Stomach (tissue), 9 donors: ENCODE data around the gene AZI2. TPM values are rescaled to one million over a fixed set of nuclear protein-coding genes. Genes with fewer than 3 reads are reported as not detected.

Experiments
- DNase-seq, 2 donors: peaks; one replicate each; pipeline versions ENCODE4 v3.0.0 to v3.0.0-alpha.2; 2013 to 2019
- H3K27ac ChIP-seq, 5 donors: fragments of 200-600 bp in 4 of 5; sonication (generic) in 4 of 5; one replicate each; pipeline ENCODE4 v1.5.1; 2013 to 2019; ENCODE audit warnings: mild to moderate bottlenecking in 1 of 5, moderate library complexity in 1 of 5
- H3K27me3 ChIP-seq, 3 donors: fragments of 200-600 bp; sonication (generic); one replicate each; pipeline ENCODE4 v1.5.1; 2017 to 2019; ENCODE audit warnings: mixed run types in 1 of 3
- H3K36me3 ChIP-seq, 4 donors: fragments of 200-600 bp; sonication (generic); 1 replicate in 3 of 4; 2 replicates in 1 of 4; pipeline ENCODE4 v1.5.1; 2016 to 2019
- H3K4me1 ChIP-seq, 4 donors: fragments of 200-600 bp; sonication (generic); one replicate each; pipeline ENCODE4 v1.5.1; 2016 to 2019
- H3K4me3 ChIP-seq, 4 donors: fragments of 200-600 bp; sonication (generic) in 3 of 4; one replicate each; pipeline ENCODE4 v1.5.1; 2016 to 2019; ENCODE audit warnings: mild to moderate bottlenecking in 1 of 4
- H3K9me3 ChIP-seq, 4 donors: fragments of 200-600 bp; sonication (generic); one replicate each; pipeline ENCODE4 v1.5.1; 2016 to 2019
- EP300 ChIP-seq: sonication (generic); formaldehyde crosslinking; IDR thresholded peaks from one replicate; pipeline ENCODE4 v1.6.1; 2017; ENCODE audit warnings: antibody characterized with exemption
- POLR2A ChIP-seq, 4 donors: fragments of 450-650 bp; IDR thresholded peaks; one replicate each; pipeline ENCODE4 v1.6.1; 2016; ENCODE audit warnings: antibody characterized with exemption in 4 of 4, control low read depth in 2 of 4, mild to moderate bottlenecking in 1 of 4, moderate library complexity in 1 of 4
- POLR2AphosphoS5 ChIP-seq, 3 donors: sonication (generic); formaldehyde crosslinking; IDR thresholded peaks; one replicate each; pipeline ENCODE4 v1.6.1; 2016; ENCODE audit warnings: antibody characterized with exemption in 3 of 3
- WGBS, 5 donors: extraction: QIAGEN DNeasy Blood & Tissue Kit in 3 of 5; methylation state at CpG; one replicate each; pipeline versions ENCODE4 v1.1.5 to v1.1.7; 2013 to 2018; 5-methylcytosine and 5-hydroxymethylcytosine counted together
- intact Hi-C: fragments of 100-400 bp; cut with DNase I; formaldehyde crosslinking; loops from one replicate; pipeline ENCODE4 v1.15.1; 2023; ENCODE audit warnings: low total_unique reads
- polyA plus RNA-seq, 3 donors: library from polyadenylated mRNA; stranded (reverse); fragments of 200-250 nt; gene quantifications; one replicate each; pipeline ENCODE4 v1.2.3, GENCODE V29; 2013
- total RNA-seq, 5 donors: library from RNA; depleted of rRNA; stranded (reverse); fragments of >200 nt; gene quantifications; one replicate each; pipeline versions ENCODE4 v1.1.0 to v1.2.3, GENCODE V29; 2014 to 2016
- TF ChIP-seq, protein P1 (sequence below), 7 experiments: fragments of 450-650 bp in 4 of 7; fragments of 200-600 bp in 3 of 7; sonication (generic) in 3 of 7; IDR thresholded peaks; one replicate each; pipeline ENCODE4 v1.5.1; 2016 to 2019; ENCODE audit warnings: antibody characterized with exemption in 7 of 7, control low read depth in 2 of 7, mild to moderate bottlenecking in 1 of 7
- donor health status: healthy with polysubstance abuse.
- donor health status: Bipolar disorder and iron deficiency.
- donor health status: healthy.

AZI2 gene
- total and polyA plus RNA-seq, 8 donors = 7.0 to 424 (median 54.8) TPM

DNA sequence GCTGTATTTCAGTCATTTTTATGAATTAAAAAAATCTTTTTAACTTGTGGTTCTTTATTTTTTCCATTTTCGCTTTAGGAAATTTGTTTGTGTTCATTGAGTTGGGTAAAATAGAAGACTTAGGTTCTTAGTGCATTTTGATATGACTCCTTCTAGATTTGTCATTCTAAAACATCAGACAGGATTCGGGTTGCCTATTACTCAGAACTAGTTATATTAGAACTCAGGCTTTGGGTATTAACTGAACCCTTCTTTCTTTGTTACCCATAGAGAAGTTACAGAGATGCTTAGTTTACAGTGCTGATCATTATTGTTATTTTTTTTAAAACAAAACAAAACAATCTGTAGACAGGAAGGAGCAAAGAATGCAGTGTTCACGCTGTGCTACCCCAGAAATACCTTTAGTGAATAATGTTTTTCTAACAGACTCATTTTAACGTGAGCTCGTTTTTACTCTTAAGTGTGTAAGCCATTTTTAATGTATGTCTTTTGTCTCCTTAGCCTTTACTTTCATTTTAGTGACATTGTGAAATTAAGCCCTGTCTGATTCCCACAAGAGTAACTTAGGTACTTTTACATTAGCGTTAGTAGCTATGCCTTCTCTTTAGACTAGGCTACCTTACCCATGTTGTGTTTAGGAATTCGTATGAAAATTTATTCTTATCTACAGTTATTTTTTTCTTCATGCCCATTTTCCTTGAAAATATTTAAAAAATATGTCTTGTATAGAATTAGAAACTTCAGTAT, 53.8 kb downstream of the AZI2 start:
- Histone ChIP-seq H3K36me3 (peaks cover 0 to 7% (median 3%) of the 10 kb centered on the region in 4 donors), H3K4me1 (peaks cover 0 to 12% (median 0%) of the 10 kb centered on the region in 4 donors), H3K27me3 (no peaks in the 10 kb centered on the region), H3K4me3 (no peak overlapping the region), H3K9me3 (no peaks in the 10 kb centered on the region), H3K27ac (no peak overlapping the region)
- intact Hi-C loops = no loop called here
- no peak for DNase-seq
- 85 to 92% (median 90%) methylated on average over 7 of the region's 7 CpGs for WGBS, 5 donors
- TF ChIP-seq POLR2AphosphoS5 (IDR thresholded peaks at IDR 0.05) (no peak), POLR2A (IDR thresholded peaks at IDR 0.05) (no peak)
- TF ChIP-seq, protein P1, sequence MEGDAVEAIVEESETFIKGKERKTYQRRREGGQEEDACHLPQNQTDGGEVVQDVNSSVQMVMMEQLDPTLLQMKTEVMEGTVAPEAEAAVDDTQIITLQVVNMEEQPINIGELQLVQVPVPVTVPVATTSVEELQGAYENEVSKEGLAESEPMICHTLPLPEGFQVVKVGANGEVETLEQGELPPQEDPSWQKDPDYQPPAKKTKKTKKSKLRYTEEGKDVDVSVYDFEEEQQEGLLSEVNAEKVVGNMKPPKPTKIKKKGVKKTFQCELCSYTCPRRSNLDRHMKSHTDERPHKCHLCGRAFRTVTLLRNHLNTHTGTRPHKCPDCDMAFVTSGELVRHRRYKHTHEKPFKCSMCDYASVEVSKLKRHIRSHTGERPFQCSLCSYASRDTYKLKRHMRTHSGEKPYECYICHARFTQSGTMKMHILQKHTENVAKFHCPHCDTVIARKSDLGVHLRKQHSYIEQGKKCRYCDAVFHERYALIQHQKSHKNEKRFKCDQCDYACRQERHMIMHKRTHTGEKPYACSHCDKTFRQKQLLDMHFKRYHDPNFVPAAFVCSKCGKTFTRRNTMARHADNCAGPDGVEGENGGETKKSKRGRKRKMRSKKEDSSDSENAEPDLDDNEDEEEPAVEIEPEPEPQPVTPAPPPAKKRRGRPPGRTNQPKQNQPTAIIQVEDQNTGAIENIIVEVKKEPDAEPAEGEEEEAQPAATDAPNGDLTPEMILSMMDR (IDR thresholded peaks at IDR 0.05) = no peak

DNA sequence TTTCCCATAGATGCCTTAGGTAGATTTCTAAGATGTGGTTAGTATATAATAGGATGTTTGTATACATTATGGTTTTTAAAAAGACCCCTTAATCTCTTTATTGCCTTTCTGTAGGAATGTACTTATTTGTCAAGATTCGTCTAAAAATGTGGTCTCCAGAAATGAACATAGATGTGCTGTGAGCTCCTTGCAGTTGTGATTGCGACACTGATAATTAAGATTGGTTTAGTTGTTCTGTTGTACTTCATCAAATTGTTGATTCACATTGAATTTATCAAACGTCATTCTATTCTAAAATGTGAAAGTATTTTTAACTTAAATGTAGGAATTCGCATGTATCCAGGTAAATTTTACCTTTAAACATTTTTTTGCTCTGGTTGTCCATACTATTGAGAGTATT, 56.0 kb downstream of the AZI2 start:
- Histone ChIP-seq H3K36me3 (peaks cover 0 to 7% (median 3%) of the 10 kb centered on the region in 4 donors), H3K4me3 (no peak overlapping the region), H3K27ac (no peak overlapping the region), H3K27me3 (no peaks in the 10 kb centered on the region), H3K9me3 (no peaks in the 10 kb centered on the region), H3K4me1 (peaks cover 0 to 12% (median 0%) of the 10 kb centered on the region in 4 donors)
- no peak for TF ChIP-seq POLR2A (IDR thresholded peaks at IDR 0.05)
- no peak for TF ChIP-seq POLR2AphosphoS5 (IDR thresholded peaks at IDR 0.05)
- no peak for TF ChIP-seq EP300
- TF ChIP-seq, protein P1 (IDR thresholded peaks at IDR 0.05) = no peak
- 87 to 93% (median 89%) methylated on average over 4 of the region's 4 CpGs for WGBS, 5 donors
- no peak for DNase-seq
- intact Hi-C loops = no loop called here

DNA sequence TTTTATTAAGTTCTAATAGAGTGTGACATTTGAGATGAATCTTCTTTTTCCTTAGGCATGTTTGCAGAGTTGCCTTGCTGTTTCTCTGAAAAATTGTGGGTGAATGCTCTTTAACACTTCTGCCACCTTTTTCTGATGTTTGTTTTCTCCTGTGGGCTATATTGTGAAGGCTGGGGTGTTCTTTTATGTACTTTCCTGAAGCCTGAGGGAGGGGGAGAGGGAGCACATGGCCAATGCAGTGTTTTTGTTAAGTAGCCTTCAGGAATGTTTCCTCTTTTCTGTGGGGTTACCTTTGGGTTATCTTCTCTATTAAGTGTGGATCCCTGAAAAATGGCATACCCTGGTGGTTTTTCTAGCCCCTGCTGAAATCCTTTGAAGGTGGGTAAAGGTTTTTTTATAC, 57.0 kb downstream of the AZI2 start:
- Histone ChIP-seq H3K36me3 (peaks cover 0 to 7% (median 3%) of the 10 kb centered on the region in 4 donors), H3K4me1 (peaks cover 0 to 15% (median 2%) of the 10 kb centered on the region in 4 donors), H3K27me3 (no peaks in the 10 kb centered on the region), H3K9me3 (no peaks in the 10 kb centered on the region), H3K27ac (no peak overlapping the region), H3K4me3 (no peak overlapping the region)
- intact Hi-C loops = no loop called here
- no peak for TF ChIP-seq POLR2A (IDR thresholded peaks at IDR 0.05)
- no peak for TF ChIP-seq EP300
- no peak for TF ChIP-seq POLR2AphosphoS5 (IDR thresholded peaks at IDR 0.05)
- TF ChIP-seq, protein P1 (IDR thresholded peaks at IDR 0.05) = no peak
- no peak for DNase-seq

DNA sequence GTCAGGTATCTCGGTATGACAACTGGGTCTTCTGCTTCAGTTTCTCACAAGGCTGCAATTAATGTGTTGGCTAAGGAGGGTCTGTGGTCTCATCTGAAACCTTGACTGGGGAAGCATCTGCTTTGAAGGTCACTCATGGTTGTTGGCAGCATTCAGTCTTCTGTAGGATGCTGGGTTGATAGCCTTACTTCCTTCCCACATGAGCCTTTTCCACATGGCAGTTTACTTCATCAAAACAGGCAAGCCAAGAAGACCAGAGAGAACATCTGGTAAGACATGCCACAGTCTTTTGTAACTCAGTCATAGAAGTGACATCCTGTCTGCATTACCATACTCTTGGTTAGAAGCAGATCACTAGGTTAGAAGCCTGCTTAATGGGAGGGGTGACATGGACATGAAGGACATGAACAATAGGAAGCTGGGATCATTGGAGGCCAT, 57.7 kb downstream of the AZI2 start:
- H3K4me1 ChIP-seq = peaks cover 0 to 9% (median 2%) of the 10 kb centered on the region in 4 donors
- no peak overlapping the region for H3K4me3 ChIP-seq
- no peaks in the 10 kb centered on the region for H3K27me3 ChIP-seq
- no peak for DNase-seq
- intact Hi-C loops = no loop called here
- no peak overlapping the region for H3K27ac ChIP-seq
- WGBS, 5 donors = 90 to 95% (median 94%) methylated on average over 1 of the region's 1 CpG
- H3K36me3 ChIP-seq = peaks cover 0 to 7% (median 3%) of the 10 kb centered on the region in 4 donors
- no peaks in the 10 kb centered on the region for H3K9me3 ChIP-seq
- TF ChIP-seq POLR2AphosphoS5 (IDR thresholded peaks at IDR 0.05) = no peak
- TF ChIP-seq POLR2A (IDR thresholded peaks at IDR 0.05) = no peak
- TF ChIP-seq, protein P1 (IDR thresholded peaks at IDR 0.05) = no peak
- no peak for TF ChIP-seq EP300
